Activated B cell treated with CpG ODN at 0.5 μM for 24 hours (primary cell): ENCODE measurements around the gene HYDIN. TPM values are rescaled to one million over a fixed set of nuclear protein-coding genes. Genes with fewer than 3 reads are reported as not detected.

ENCODE experiments used
- ATAC-seq: fragments of 200-7000 bp; cut with Tn5 transposase; one replicate; pipeline ENCODE4 v1.10.0; 2021; ENCODE audit warnings: low read depth, mild to moderate bottlenecking, moderate library complexity
- CTCF ChIA-PET: fragments of 350-600 bp; sonication (Branson Sonifier 250); formaldehyde crosslinking; loops from one replicate; lab custom pipeline; 2021; ENCODE audit warnings: antibody characterized with exemption; lab: Charles Lee
- POLR2A ChIA-PET: fragments of 350-600 bp; sonication (Branson Sonifier 250); formaldehyde crosslinking; loops from one replicate; lab custom pipeline; 2021; ENCODE audit warnings: antibody characterized with exemption; lab: Charles Lee
- DNase-seq: peaks from one replicate; pipeline ENCODE4 v3.0.0; 2022
- H3K27ac Mint-ChIP-seq: one replicate; pipeline ENCODE4 v1.8.0; 2020; ENCODE audit warnings: mixed read lengths
- H3K27me3 Mint-ChIP-seq: one replicate; pipeline ENCODE4 v1.8.0; 2021; ENCODE audit warnings: mixed read lengths
- H3K36me3 Mint-ChIP-seq: one replicate; pipeline ENCODE4 v1.8.0; 2021; ENCODE audit warnings: low read depth, mixed read lengths
- H3K4me1 Mint-ChIP-seq: one replicate; pipeline ENCODE4 v1.8.0; 2021; ENCODE audit warnings: mixed read lengths
- H3K4me3 Mint-ChIP-seq: one replicate; pipeline ENCODE4 v1.8.0; 2020; ENCODE audit warnings: mild to moderate bottlenecking, mixed read lengths
- H3K9me3 Mint-ChIP-seq: one replicate; pipeline ENCODE4 v1.8.0; 2020; ENCODE audit warnings: mixed read lengths
- CTCF ChIP-seq: fragments of 200-600 bp; IDR thresholded peaks from one replicate; pipeline ENCODE4 v1.8.0; 2022; ENCODE audit warnings: antibody characterized with exemption, mild to moderate bottlenecking
- intact Hi-C: fragments of 100-400 bp; cut with micrococcal nuclease; formaldehyde crosslinking; loops from one replicate; pipeline ENCODE4 v1.15.1; 2024
- total RNA-seq: library from RNA; stranded (reverse); gene quantifications from 2 replicates; pipeline ENCODE4 v1.2.3, GENCODE V29; 2022

Gene HYDIN
- total RNA-seq, 1 donor from 2014 or later = not detected

- Mint-ChIP-seq H3K36me3 (peaks cover 99% of the 10 kb centered on the region), H3K4me3 (no peak overlapping the region), H3K27me3 (no peaks in the 10 kb centered on the region), H3K27ac (no peak overlapping the region), H3K4me1 (no peaks in the 10 kb centered on the region), H3K9me3 (no peaks in the 10 kb centered on the region)
- intact Hi-C loops = no loop called here
- no peak for DNase-seq
- ChIA-PET CTCF (no interaction called here), POLR2A (no interaction called here)
- ATAC-seq = no peak
- TF ChIP-seq CTCF = no peak
Observed at GRCh38 chr16:70782237-70782636, 448.3 kb downstream of the HYDIN start.

DNA sequence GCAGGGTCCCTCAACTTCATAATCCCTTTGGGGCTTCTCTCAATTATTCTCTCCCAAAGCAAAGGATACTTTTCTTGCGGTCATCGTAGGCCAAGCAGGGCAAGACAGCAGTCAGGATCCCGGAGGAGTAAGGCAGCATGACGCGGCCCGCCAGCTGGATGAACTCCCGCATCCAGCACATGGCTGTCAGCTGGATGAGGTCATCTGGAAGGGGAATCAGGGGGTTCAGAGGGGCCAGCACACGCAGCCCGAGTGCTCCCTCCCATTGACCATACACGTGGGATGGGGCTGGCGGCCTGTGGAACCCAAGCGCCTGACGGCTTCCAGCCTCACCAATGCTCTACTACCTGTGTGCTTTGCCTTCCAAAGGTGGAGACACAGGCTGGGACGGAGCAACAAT, 448.7 kb downstream of the HYDIN start:
- intact Hi-C loops = no loop called here
- no peak for DNase-seq
- Mint-ChIP-seq H3K36me3 (peaks cover 97% of the 10 kb centered on the region), H3K4me3 (no peak overlapping the region), H3K9me3 (no peaks in the 10 kb centered on the region), H3K27ac (no peak overlapping the region), H3K4me1 (no peaks in the 10 kb centered on the region), H3K27me3 (no peaks in the 10 kb centered on the region)
- no peak for TF ChIP-seq CTCF
- no peak for ATAC-seq
- ChIA-PET CTCF (interaction anchor here (0.6 kb wide), 1 partner anchor 10 kb away, joined by 3 read pairs; no protein-coding TSS in a partner anchor), POLR2A (no interaction called here)

GRCh38 chr16:70780546-70780945, 450.0 kb downstream of the HYDIN start:
- no peak for TF ChIP-seq CTCF
- H3K9me3 Mint-ChIP-seq = no peaks in the 10 kb centered on the region
- no peak for DNase-seq
- H3K4me1 Mint-ChIP-seq = no peaks in the 10 kb centered on the region
- H3K27ac Mint-ChIP-seq = no peak overlapping the region
- ATAC-seq = no peak
- ChIA-PET CTCF (no interaction called here), POLR2A (no interaction called here)
- peaks cover 92% of the 10 kb centered on the region for H3K36me3 Mint-ChIP-seq
- intact Hi-C loops = no loop called here
- no peaks in the 10 kb centered on the region for H3K27me3 Mint-ChIP-seq
- H3K4me3 Mint-ChIP-seq = no peak overlapping the region

GRCh38 chr16:70779361-70779760, 451.2 kb downstream of the HYDIN start:
- no peak for DNase-seq
- ChIA-PET POLR2A (interaction anchor here (0.5 to 0.7 kb wide), 2 partner anchors 29 to 422 kb away, joined by 3 read pairs; no protein-coding TSS in a partner anchor), CTCF (interaction anchor here (1.2 kb wide), 1 partner anchor 8 kb away, joined by 4 read pairs; no protein-coding TSS in a partner anchor)

GRCh38 chr16:70778901-70779309, 451.6 kb downstream of the HYDIN start:
- Mint-ChIP-seq H3K9me3 (no peaks in the 10 kb centered on the region), H3K27ac (no peak overlapping the region), H3K4me1 (no peaks in the 10 kb centered on the region), H3K36me3 (peaks cover 87% of the 10 kb centered on the region), H3K27me3 (no peaks in the 10 kb centered on the region), H3K4me3 (no peak overlapping the region)
- POLR2A ChIA-PET = interaction anchor here (0.5 to 0.7 kb wide), 2 partner anchors 28 to 422 kb away, joined by 3 read pairs; no protein-coding TSS in a partner anchor
- CTCF ChIA-PET = interaction anchor here (0.7 to 1.2 kb wide), 2 partner anchors 8 to 9 kb away, joined by 3 to 4 read pairs; no protein-coding TSS in a partner anchor
- intact Hi-C loops = loop anchor here (10.0 kb wide), 1 partner anchor 614 kb away; no protein-coding TSS in a partner anchor
- no peak for DNase-seq
- no peak for ATAC-seq
- no peak for TF ChIP-seq CTCF

More at GRCh38 chr16:70779361-70779760, 451.2 kb downstream of the HYDIN start:
- H3K27me3 Mint-ChIP-seq = no peaks in the 10 kb centered on the region
- ATAC-seq = no peak
- H3K4me3 Mint-ChIP-seq = no peak overlapping the region
- H3K36me3 Mint-ChIP-seq = peaks cover 87% of the 10 kb centered on the region
- H3K27ac Mint-ChIP-seq = no peak overlapping the region
- no peaks in the 10 kb centered on the region for H3K9me3 Mint-ChIP-seq
- intact Hi-C loops = loop anchor here (10.0 kb wide), 1 partner anchor 615 kb away; no protein-coding TSS in a partner anchor
- no peak for TF ChIP-seq CTCF
- no peaks in the 10 kb centered on the region for H3K4me1 Mint-ChIP-seq
